GM10248 (cell line): ENCODE results near the gene YWHAB.

Experiments used
- CTCF ChIA-PET: fragments of 300-600 bp; sonication (Branson Sonifier 250); formaldehyde crosslinking; extraction: SDS; loops from one replicate; lab custom pipeline; 2021; ENCODE audit warnings: antibody characterized with exemption; lab: Yijun Ruan, JAX
- POLR2A ChIA-PET: fragments of 350-650 bp; sonication (Branson Sonifier 250); formaldehyde crosslinking; extraction: SDS; loops from one replicate; lab custom pipeline; 2020; ENCODE audit warnings: antibody characterized with exemption; lab: Yijun Ruan, JAX
- DNase-seq: peaks from one replicate; pipeline ENCODE4 v3.0.0; 2012; ENCODE audit errors: extremely low spot score
- TF ChIP-seq, protein P1 (sequence below): IDR thresholded peaks from 2 replicates; pipeline ENCODE4 v1.5.1; 2012; ENCODE audit warnings: mild to moderate bottlenecking, low read depth; ENCODE audit errors: extremely low read depth, missing control alignments, control extremely low read depth

Gene YWHAB

DNA sequence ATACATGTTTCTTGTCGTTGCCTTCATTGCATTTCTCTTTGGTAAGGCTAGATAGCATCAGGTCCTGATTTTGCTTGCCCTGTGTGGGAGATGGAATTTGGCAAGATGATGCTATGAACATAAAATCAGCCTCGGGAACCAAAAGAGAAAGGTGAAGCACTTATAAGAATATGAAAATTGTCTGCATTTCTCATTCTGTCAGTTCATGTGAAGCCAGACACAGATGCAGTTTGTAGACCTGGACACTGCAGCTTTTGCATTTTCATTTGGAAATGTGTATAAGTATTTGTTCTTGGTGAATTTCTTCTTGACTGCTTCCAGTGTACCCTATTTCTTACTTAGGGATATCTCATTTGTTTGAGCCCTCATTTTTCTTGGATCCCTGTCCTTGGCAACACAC, 1.3 kb downstream of the YWHAB start:
- ChIA-PET POLR2A (no interaction called here), CTCF (no interaction called here)
- TF ChIP-seq, protein P1, sequence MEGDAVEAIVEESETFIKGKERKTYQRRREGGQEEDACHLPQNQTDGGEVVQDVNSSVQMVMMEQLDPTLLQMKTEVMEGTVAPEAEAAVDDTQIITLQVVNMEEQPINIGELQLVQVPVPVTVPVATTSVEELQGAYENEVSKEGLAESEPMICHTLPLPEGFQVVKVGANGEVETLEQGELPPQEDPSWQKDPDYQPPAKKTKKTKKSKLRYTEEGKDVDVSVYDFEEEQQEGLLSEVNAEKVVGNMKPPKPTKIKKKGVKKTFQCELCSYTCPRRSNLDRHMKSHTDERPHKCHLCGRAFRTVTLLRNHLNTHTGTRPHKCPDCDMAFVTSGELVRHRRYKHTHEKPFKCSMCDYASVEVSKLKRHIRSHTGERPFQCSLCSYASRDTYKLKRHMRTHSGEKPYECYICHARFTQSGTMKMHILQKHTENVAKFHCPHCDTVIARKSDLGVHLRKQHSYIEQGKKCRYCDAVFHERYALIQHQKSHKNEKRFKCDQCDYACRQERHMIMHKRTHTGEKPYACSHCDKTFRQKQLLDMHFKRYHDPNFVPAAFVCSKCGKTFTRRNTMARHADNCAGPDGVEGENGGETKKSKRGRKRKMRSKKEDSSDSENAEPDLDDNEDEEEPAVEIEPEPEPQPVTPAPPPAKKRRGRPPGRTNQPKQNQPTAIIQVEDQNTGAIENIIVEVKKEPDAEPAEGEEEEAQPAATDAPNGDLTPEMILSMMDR: no peak
- no peak for DNase-seq

DNA sequence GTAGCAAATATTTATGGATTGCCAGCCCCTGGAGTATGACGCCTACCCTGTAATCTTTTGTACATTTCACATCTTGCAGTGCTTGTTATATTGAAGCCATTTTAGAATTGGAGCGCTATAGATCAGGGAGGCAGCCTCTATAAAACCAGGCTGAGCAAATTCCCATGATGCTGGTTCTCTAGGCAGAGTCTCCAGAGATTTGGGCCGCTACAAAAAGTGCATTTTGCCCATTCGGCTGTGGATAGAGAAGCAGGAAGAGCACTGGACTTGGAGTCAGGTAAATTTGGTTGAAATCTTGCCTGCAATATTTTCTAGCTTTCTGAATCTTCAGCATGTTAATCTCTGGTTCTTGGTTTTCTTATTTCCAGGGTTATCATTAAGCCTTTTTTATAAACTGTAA, 2.0 kb downstream of the YWHAB start:
- no peak for DNase-seq
- CTCF ChIA-PET: interaction anchor here (0.8 to 1.6 kb wide), 8 partner anchors 9 to 209 kb away, joined by 3 to 7 read pairs (median 4); no protein-coding TSS in a partner anchor
- POLR2A ChIA-PET: no interaction called here
- TF ChIP-seq, protein P1: no peak

DNA sequence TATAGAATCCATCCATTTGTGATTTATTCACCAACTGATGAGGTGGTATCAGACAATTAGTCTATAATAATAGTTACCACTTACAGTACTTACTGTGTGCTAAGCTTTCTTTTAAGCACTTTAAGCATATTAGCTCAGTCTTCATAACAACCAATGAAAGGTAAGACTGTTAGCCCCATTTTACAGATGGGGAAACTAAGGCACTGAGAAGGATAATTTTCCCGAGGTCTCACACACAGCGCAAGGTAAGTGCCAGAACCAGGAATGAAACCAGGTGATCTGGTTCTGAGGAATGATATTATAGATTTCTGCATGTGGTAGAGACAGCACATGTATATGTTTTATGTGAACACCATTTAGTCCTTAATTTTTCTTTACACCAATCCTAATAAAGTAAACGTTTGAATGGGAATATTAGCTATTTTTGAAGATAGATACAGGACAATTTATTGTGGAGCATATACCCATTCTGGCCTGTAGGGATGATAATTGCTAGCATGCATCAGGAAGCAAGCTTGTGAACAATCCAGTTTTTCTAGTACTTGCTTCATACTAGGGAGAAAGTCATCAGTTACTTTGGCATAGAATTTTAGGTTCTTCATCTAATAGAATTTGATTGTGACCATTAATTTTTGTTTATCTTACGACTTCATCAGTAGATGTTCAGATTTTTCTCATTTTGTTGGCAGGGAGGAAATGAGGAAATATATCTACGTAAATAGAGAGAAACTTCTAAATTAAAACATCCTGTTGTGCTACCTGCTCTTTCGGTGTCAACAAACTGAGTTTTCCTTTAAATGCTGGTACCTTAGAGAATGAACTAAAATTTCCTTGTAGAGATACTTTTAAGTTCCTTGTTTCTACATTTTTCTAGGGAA, 3.0 kb downstream of the YWHAB start:
- POLR2A ChIA-PET: no interaction called here
- DNase-seq: no peak
- CTCF ChIA-PET: interaction anchor here (0.8 to 2.4 kb wide), 13 partner anchors 8 to 403 kb away, joined by 3 to 13 read pairs (median 5); no protein-coding TSS in a partner anchor

DNA sequence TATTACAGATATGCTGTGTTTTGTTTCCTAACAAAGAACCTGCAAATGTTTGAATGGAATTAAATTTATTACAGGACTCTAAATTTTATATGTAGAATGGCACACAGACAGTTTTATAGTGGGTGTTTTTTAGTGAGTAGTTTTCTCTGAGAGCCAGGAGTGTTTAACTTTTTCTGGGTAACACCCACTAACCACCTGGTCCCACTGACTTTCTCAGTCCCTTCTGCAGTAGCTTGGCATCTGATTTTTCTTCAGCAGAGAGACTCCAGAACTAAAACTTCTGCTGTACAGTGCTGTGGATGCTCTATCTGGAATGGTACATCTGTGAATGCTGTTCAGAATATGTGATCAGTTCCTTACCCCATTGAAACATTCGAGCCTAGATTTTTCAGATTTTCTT, 6.3 kb downstream of the YWHAB start:
- no peak for DNase-seq
- TF ChIP-seq, protein P1: no peak
- ChIA-PET POLR2A (no interaction called here), CTCF (interaction anchor here (0.9 to 1.6 kb wide), 5 partner anchors 10 to 208 kb away, joined by 3 to 5 read pairs (median 4); no protein-coding TSS in a partner anchor)

More for the DNA sequence above, 3.0 kb downstream of the YWHAB start:
- TF ChIP-seq, protein P1: no peak

DNA sequence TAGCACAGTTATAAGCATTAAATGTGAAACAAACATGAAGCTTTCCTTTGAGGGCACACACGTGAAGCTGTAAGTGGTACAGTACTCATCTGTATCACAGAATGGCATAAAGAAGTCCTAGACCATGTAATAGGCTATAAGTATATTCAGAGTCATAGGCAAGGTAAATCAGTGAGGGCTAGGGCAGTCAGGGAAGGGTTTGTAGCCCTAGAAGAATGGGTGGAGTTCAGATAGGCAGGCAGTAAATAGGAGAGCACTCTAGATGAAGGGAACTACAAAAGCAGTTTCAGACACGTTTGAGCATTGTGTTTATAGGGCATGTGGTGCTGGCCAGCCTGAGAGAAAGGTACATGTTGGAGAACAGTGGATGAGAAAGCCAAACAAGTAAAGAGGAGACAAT, 9.5 kb downstream of the YWHAB start:
- ChIA-PET CTCF (interaction anchor here (1.0 to 3.6 kb wide), 2 partner anchors 9 to 15 kb away, joined by 3 to 13 read pairs; partner anchors contain the start of gene PABPC1L), POLR2A (no interaction called here)
- TF ChIP-seq, protein P1: no peak
- DNase-seq: no peak

DNA sequence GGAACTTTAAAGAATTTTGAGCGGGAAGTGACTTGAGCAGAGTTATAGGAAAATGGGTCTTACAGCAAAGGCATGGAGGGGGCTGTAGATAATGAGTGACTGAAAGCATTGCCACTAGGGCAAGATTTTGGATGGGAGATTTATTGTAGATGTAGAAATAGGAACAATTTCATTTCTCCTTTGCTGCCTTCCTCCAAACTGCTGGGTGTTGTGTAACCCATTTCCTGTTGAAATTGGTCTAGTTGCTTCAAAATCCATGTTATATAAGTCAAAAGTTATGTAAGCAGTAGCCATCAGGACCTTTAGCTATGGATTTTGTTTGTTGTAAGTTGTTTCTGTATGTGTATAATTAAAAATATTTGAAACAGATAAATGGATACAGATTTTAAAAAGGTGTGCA, 11.1 kb downstream of the YWHAB start:
- DNase-seq: no peak
- TF ChIP-seq, protein P1: no peak
- CTCF ChIA-PET: interaction anchor here (1.4 to 3.6 kb wide), 3 partner anchors 8 to 14 kb away, joined by 5 to 13 read pairs (median 7); partner anchors contain the start of gene PABPC1L
- POLR2A ChIA-PET: interaction anchor here (0.6 to 0.9 kb wide), 2 partner anchors 11 to 465 kb away, joined by 3 to 6 read pairs; partner anchors contain the start of gene YWHAB
